Spinal cord (tissue), 4 donors: Measurements from ENCODE around the gene TTLL8. TPM values are rescaled to one million over a fixed set of nuclear protein-coding genes. Genes with fewer than 3 reads are reported as not detected.

ENCODE experiments used
- polyA plus RNA-seq, 2 donors: library from polyadenylated mRNA; unstranded; fragments of 120-200 nt; gene quantifications; one replicate each; pipeline ENCODE4 v1.2.1, GENCODE V29; 2013; ENCODE audit not compliant: insufficient read length in 2 of 2
- total RNA-seq, 2 donors: library from RNA; depleted of rRNA in 1 of 2; stranded (reverse); fragments of 120-200 nt in 1 of 2; fragments of >200 nt in 1 of 2; gene quantifications; one replicate each; pipeline versions ENCODE4 v1.2.3 to v1.2.4, GENCODE V29; 2013 to 2014

The TTLL8 gene
- total and polyA plus RNA-seq, 4 donors = not detected

Other genes with a start within 250 kb of the TTLL8 start
- gene BRD1, start 230.4 kb downstream of the TTLL8 start, total RNA-seq = 10 to 100 TPM; 25.7 to 28.3 TPM
- gene BRD1, start 230.4 kb downstream of the TTLL8 start, polyA plus RNA-seq = 10 to 100 TPM; 35.6 to 43.2 TPM
- gene ZBED4, start 204.5 kb downstream of the TTLL8 start, total RNA-seq = 1 to 10 TPM; 8.5 to 9.0 TPM
- 10 to 100 TPM; 14.7 to 15.6 TPM for gene ZBED4, start 204.5 kb downstream of the TTLL8 start, polyA plus RNA-seq
- 10 to 100 TPM; 13.3 to 14.4 TPM for gene ALG12, start 139.9 kb downstream of the TTLL8 start, total RNA-seq
- 10 to 100 TPM; 23.8 to 27.4 TPM for gene ALG12, start 139.9 kb downstream of the TTLL8 start, polyA plus RNA-seq
- gene CRELD2, start 139.7 kb downstream of the TTLL8 start, total RNA-seq = 10 to 100 TPM; 21.5 to 43.3 TPM
- 10 to 100 TPM; 44.9 to 61.3 TPM for gene CRELD2, start 139.7 kb downstream of the TTLL8 start, polyA plus RNA-seq
- gene PIM3, start 97.5 kb downstream of the TTLL8 start, total RNA-seq = 10 to 100 TPM; 12.9 to 18.5 TPM
- gene PIM3, start 97.5 kb downstream of the TTLL8 start, polyA plus RNA-seq = 10 to 100 TPM; 27.8 to 27.9 TPM
- gene IL17REL, start 45.5 kb downstream of the TTLL8 start, total RNA-seq = under 1 TPM; 0.22 to 0.40 TPM
- gene IL17REL, start 45.5 kb downstream of the TTLL8 start, polyA plus RNA-seq = under 1 TPM; 0.36 to 0.96 TPM
- 10 to 100 TPM; 76.9 to 77.8 TPM for gene MLC1, start 27.1 kb upstream of the TTLL8 start, total RNA-seq
- gene MLC1, start 27.1 kb upstream of the TTLL8 start, polyA plus RNA-seq = 100 to 1,000 TPM; 234 to 353 TPM
- 1 to 10 TPM; 3.3 to 3.7 TPM for gene MOV10L1, start 31.7 kb upstream of the TTLL8 start, total RNA-seq
- gene MOV10L1, start 31.7 kb upstream of the TTLL8 start, polyA plus RNA-seq = 1 to 10 TPM; 1.9 to 4.9 TPM
- gene PANX2, start 112.4 kb upstream of the TTLL8 start, total RNA-seq = 1 to 10 TPM; 2.1 to 3.3 TPM
- 10 to 100 TPM; 18.3 to 21.6 TPM for gene PANX2, start 112.4 kb upstream of the TTLL8 start, polyA plus RNA-seq
- gene TRABD, start 127.6 kb upstream of the TTLL8 start, total RNA-seq = 10 to 100 TPM in 1 of 2 donors, 1 to 10 TPM in 1; 5.4 to 13.0 TPM
- gene TRABD, start 127.6 kb upstream of the TTLL8 start, polyA plus RNA-seq = 10 to 100 TPM; 30.3 to 34.7 TPM
- 10 to 100 TPM in 1 of 2 donors, 1 to 10 TPM in 1; 7.6 to 22.2 TPM for gene SELENOO, start 142.7 kb upstream of the TTLL8 start, total RNA-seq
- 10 to 100 TPM; 29.1 to 41.2 TPM for gene SELENOO, start 142.7 kb upstream of the TTLL8 start, polyA plus RNA-seq
- 10 to 100 TPM; 23.0 to 44.2 TPM for gene TUBGCP6, start 186.7 kb upstream of the TTLL8 start, total RNA-seq
- gene TUBGCP6, start 186.7 kb upstream of the TTLL8 start, polyA plus RNA-seq = 10 to 100 TPM; 57.8 to 68.3 TPM
- 10 to 100 TPM; 16.2 to 18.5 TPM for gene HDAC10, start 193.0 kb upstream of the TTLL8 start, total RNA-seq
- gene HDAC10, start 193.0 kb upstream of the TTLL8 start, polyA plus RNA-seq = 10 to 100 TPM; 55.9 to 74.3 TPM
- gene MAPK12, start 203.4 kb upstream of the TTLL8 start, total RNA-seq = 10 to 100 TPM; 13.2 to 20.8 TPM
- 10 to 100 TPM; 29.9 to 57.6 TPM for gene MAPK12, start 203.4 kb upstream of the TTLL8 start, polyA plus RNA-seq
- 10 to 100 TPM in 1 of 2 donors, 1 to 10 TPM in 1; 5.7 to 14.1 TPM for gene MAPK11, start 212.1 kb upstream of the TTLL8 start, total RNA-seq
- 10 to 100 TPM; 36.4 to 40.2 TPM for gene MAPK11, start 212.1 kb upstream of the TTLL8 start, polyA plus RNA-seq
- 10 to 100 TPM; 41.1 to 65.5 TPM for gene PLXNB2, start 249.3 kb upstream of the TTLL8 start, total RNA-seq
- 10 to 100 TPM; 96.6 to 97.3 TPM for gene PLXNB2, start 249.3 kb upstream of the TTLL8 start, polyA plus RNA-seq